K562 (cell line): ENCODE data around the gene MLLT3. TPM values are rescaled to one million over a fixed set of nuclear protein-coding genes. Genes with fewer than 3 reads are reported as not detected.

Experiments
- ATAC-seq: fragments of 200-7000 bp; cut with Tn5 transposase; 3 replicates; pipeline ENCODE4 v1.9.1; 2020; ENCODE audit warnings: moderate library complexity
- BruUV-seq: library from RNA; stranded (reverse); fragments of 400-500 nt; replicated peaks from 2 replicates; lab custom pipeline; 2021; lab: Mats Ljungman, UMichigan
- CTCF ChIA-PET: fragments of 300-600 bp; formaldehyde crosslinking; extraction: SDS; loops from one replicate; lab custom pipeline; 2021; ENCODE audit warnings: low intra/inter-chr PET ratio; lab: Yijun Ruan, JAX
- POLR2A ChIA-PET: fragments of 300-600, 350-650 bp; sonication (Branson Sonifier 250); formaldehyde crosslinking; extraction: SDS; loops from one replicate; lab custom pipeline; 2021; ENCODE audit warnings: antibody characterized with exemption, inconsistent platforms; lab: Yijun Ruan, JAX
- DNase-seq, 4 experiments: peaks; one replicate each; pipeline versions ENCODE4 v3.0.0 to v3.0.0-alpha.2; 2011 to 2018; ENCODE audit warnings: low spot score in 3 of 4, mixed read lengths in 3 of 4; ENCODE audit errors: extremely low read depth in 1 of 4
- FAIRE-seq: peaks from 2 replicates; lab custom pipeline; 2011; peaks lifted over from hg19 to GRCh38; lab: Jason Lieb, UNC
- H2AFZ ChIP-seq: 2 replicates; pipeline ENCODE4 v1.6.0; 2011; ENCODE audit warnings: low read depth, low read length, control low read depth, inconsistent platforms
- H3K27ac ChIP-seq: fragments of 200-600 bp; 3 replicates; pipeline ENCODE4 v1.8.0; 2011; ENCODE audit warnings: low read depth, mild to moderate bottlenecking, control low read depth, inconsistent platforms, low read length, moderate library complexity, mixed read lengths; ENCODE audit errors: extremely low read depth
- H3K27me3 ChIP-seq, 2 experiments: fragments of 300-600 bp in 1 of 2; 2 replicates in 1 of 2; 3 replicates in 1 of 2; pipeline versions ENCODE4 v1.6.0 to v1.8.0; 2011; ENCODE audit warnings: inconsistent platforms in 2 of 2, low read length in 2 of 2, mild to moderate bottlenecking in 1 of 2, mixed read lengths in 1 of 2, moderate library complexity in 1 of 2; ENCODE audit not compliant: control insufficient read depth in 2 of 2, insufficient read depth in 2 of 2
- H3K36me3 ChIP-seq: fragments of 300-600 bp; 3 replicates; pipeline ENCODE4 v1.8.0; 2011; ENCODE audit warnings: mild to moderate bottlenecking, low read length, inconsistent platforms; ENCODE audit not compliant: control insufficient read depth, insufficient read depth
- H3K4me1 ChIP-seq, 2 experiments: fragments of 200-600 bp in 1 of 2; replicated peaks in 1 of 2; 2 replicates in 1 of 2; 3 replicates in 1 of 2; pipeline versions ENCODE4 v1.5.1 to v1.8.0; 2011; ENCODE audit warnings: inconsistent platforms in 2 of 2, low read length in 2 of 2, mild to moderate bottlenecking in 1 of 2, mixed read lengths in 1 of 2, moderate library complexity in 1 of 2; ENCODE audit not compliant: control insufficient read depth in 2 of 2, insufficient read depth in 2 of 2
- H3K4me2 ChIP-seq: 2 replicates; pipeline ENCODE4 v1.6.1; 2011; ENCODE audit warnings: low read length, control low read depth, inconsistent platforms, mixed read lengths; ENCODE audit not compliant: insufficient read depth
- H3K4me3 ChIP-seq: fragments of 200-600 bp; sonication (generic), shearing (Covaris generic); 2 replicates; pipeline ENCODE4 v1.5.1; 2016; ENCODE audit warnings: control low read depth, inconsistent platforms
- H3K79me2 ChIP-seq: fragments of 200-600 bp; 3 replicates; pipeline ENCODE4 v1.8.0; 2011; ENCODE audit warnings: low read length, inconsistent platforms; ENCODE audit not compliant: control insufficient read depth, insufficient read depth
- H3K9ac ChIP-seq, 2 experiments: 2 replicates each; pipeline versions ENCODE4 v1.6.0 to v1.6.1; 2011; ENCODE audit warnings: low read depth in 2 of 2, low read length in 2 of 2, control low read depth in 1 of 2, inconsistent platforms in 1 of 2, mild to moderate bottlenecking in 1 of 2, mixed read lengths in 1 of 2; ENCODE audit not compliant: insufficient read depth in 1 of 2
- H3K9me1 ChIP-seq: one replicate; pipeline ENCODE4 v1.6.0; 2011; ENCODE audit warnings: inconsistent platforms, mild to moderate bottlenecking, low read length, moderate library complexity; ENCODE audit not compliant: control insufficient read depth, insufficient read depth
- H3K9me3 ChIP-seq: replicated peaks from 2 replicates; pipeline ENCODE4 v1.5.1; 2011; ENCODE audit warnings: low read depth, low read length, inconsistent platforms; ENCODE audit not compliant: control insufficient read depth, insufficient read depth
- H4K20me1 ChIP-seq: replicated peaks from 2 replicates; pipeline ENCODE4 v1.6.1; 2011; ENCODE audit warnings: low read length, inconsistent platforms, mixed read lengths; ENCODE audit not compliant: control insufficient read depth, insufficient read depth
- BDP1 ChIP-seq: IDR thresholded peaks from 3 replicates; pipeline ENCODE4 v1.6.1; 2011; ENCODE audit not compliant: insufficient read length, insufficient read depth
- SLC30A9 ChIP-seq: fragments of 250-450 bp; sonication (Bioruptor Pico); IDR thresholded peaks from 2 replicates; pipeline ENCODE4 v1.8.0; 2022; ENCODE audit warnings: mild to moderate bottlenecking, moderate library complexity
- SNIP1 ChIP-seq: fragments of 450-650 bp; IDR thresholded peaks from 2 replicates; pipeline ENCODE4 v1.7.1; 2017; ENCODE audit warnings: low read depth, mild to moderate bottlenecking
- ZKSCAN1 ChIP-seq: fragments of 150-350 bp; IDR thresholded peaks from 2 replicates; pipeline ENCODE4 v1.6.1; 2016; ENCODE audit warnings: low read depth, low read length
- WGBS: fragments of 100-300 bp; shearing (Covaris generic); methylation state at CpG from one replicate; pipeline ENCODE4 v1.1.6; 2016; ENCODE audit warnings: low coverage, mixed read lengths; ENCODE audit not compliant: insufficient coverage; ENCODE audit errors: missing lambda C conversion rate; 5-methylcytosine and 5-hydroxymethylcytosine counted together
- in situ Hi-C: fragments of 300-500 bp; cut with MboI; formaldehyde crosslinking; loops from 4 replicates; pipeline ENCODE4 v1.15.0; 2018; ENCODE audit warnings: inconsistent platforms, mixed read lengths
- intact Hi-C: fragments of 100-400 bp; cut with micrococcal nuclease; formaldehyde crosslinking; loops from 2 replicates; pipeline ENCODE4 v1.14.2; 2022
- polyA plus RNA-seq, 8 experiments: library from polyadenylated mRNA; depleted of rRNA in 4 of 8; stranded (reverse) in 5 of 8; unstranded in 3 of 8; fragments of >200 nt; fragmentation: Nextera tagmentation in 2 of 8; fragmentation: Illumina TruSeq in 1 of 8; extraction: Ambion mirVana in 2 of 8; extraction: Trizol in 1 of 8; gene quantifications; 2 replicates each; pipeline versions ENCODE4 v1.2.1 to v1.2.3, GENCODE V29; 2011 to 2014; ENCODE audit warnings: inconsistent platforms in 1 of 8, missing spikeins in 1 of 8
- total RNA-seq, 7 experiments: library from RNA; depleted of rRNA in 6 of 7; stranded (reverse); fragments of >200 nt in 6 of 7; fragmentation: Illumina TruSeq in 2 of 7; extraction: Trizol in 2 of 7; gene quantifications; 2 replicates each; pipeline versions ENCODE4 v1.2.1 to v1.2.3, GENCODE V29; 2011 to 2021; ENCODE audit warnings: low replicate concordance in 1 of 7

The MLLT3 gene
- total and polyA plus RNA-seq, 9 of the 15 experiments (the other 6 are each of a cell fraction or from before 2014, with no cell fraction given), result 0.07 to 0.42 (median 0.22) TPM; not detected in 4

DNA sequence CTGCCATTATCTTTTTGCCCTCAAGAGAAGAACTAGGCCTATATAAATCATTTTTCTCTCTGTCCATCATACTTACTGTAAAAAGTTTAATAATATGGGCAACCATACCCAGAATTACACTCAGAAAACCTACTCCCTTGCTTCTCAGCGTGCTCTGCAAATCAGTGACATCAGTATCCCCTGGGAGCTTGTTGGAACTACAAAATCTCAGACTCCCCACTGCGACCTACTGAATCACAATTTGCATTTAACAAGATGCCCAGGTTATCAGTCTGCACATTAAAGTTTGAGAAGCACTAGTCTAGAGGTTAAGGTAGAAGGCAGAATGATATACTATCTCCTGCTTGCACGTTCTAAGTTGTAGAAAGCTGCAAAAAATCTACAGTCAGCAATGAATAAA lies 127.2 kb downstream of the MLLT3 start:
- no peak for FAIRE-seq
- Histone ChIP-seq H3K4me2 (no peak overlapping the region), H3K9me1 (no peaks in the 10 kb centered on the region), H4K20me1 (no peaks in the 10 kb centered on the region), H3K4me3 (no peak overlapping the region), H3K27me3 (no peaks in the 10 kb centered on the region), H3K79me2 (no peaks in the 10 kb centered on the region), H3K9ac (no peak overlapping the region), H3K9me3 (no peaks in the 10 kb centered on the region), H3K36me3 (no peaks in the 10 kb centered on the region), H2AFZ (no peak overlapping the region), H3K4me1 (no peaks in the 10 kb centered on the region), H3K27ac (no peak overlapping the region)
- no peak for TF ChIP-seq ZKSCAN1
- TF ChIP-seq SLC30A9 (CRISPR knock-in tag), result no peak
- no peak for DNase-seq
- intact Hi-C loops, result no loop called here
- CTCF ChIA-PET, result no interaction called here
- in situ Hi-C loops, result no loop called here
- 0% methylated on average over 3 of the region's 3 CpGs for WGBS
- BruUV-seq, result no TSS peak
- ATAC-seq, result no peak
- POLR2A ChIA-PET, result no interaction called here

DNA sequence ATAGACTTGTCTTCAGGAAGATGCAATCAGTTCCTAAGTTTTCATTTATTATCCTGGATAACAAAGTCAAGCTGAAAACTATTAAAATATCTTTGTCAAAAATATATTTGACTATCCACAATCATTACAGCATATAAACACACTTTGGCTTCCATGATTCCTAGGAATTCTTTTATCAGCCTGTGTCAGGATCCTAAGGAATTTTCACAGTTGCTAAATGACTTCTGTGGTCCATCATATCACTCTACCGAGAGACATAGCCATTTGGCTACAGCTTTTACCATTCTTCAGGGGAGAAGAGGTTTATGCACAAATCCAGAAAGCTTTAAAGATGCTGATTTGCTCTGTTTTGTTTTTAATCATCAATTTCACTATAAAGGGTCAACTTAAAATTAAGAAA lies 128.3 kb downstream of the MLLT3 start:
- Histone ChIP-seq H3K9ac (no peak overlapping the region), H2AFZ (no peak overlapping the region), H3K4me2 (no peak overlapping the region), H3K4me1 (no peaks in the 10 kb centered on the region), H3K27ac (no peak overlapping the region), H4K20me1 (no peaks in the 10 kb centered on the region), H3K79me2 (no peaks in the 10 kb centered on the region), H3K9me1 (no peaks in the 10 kb centered on the region), H3K4me3 (no peak overlapping the region), H3K36me3 (no peaks in the 10 kb centered on the region), H3K27me3 (no peaks in the 10 kb centered on the region), H3K9me3 (no peaks in the 10 kb centered on the region)
- ChIA-PET POLR2A (no interaction called here), CTCF (no interaction called here)
- DNase-seq (no peak), FAIRE-seq (no peak), ATAC-seq (no peak)
- WGBS, result 0% methylated on average over 1 of the region's 1 CpG
- intact Hi-C loops, result no loop called here
- in situ Hi-C loops, result no loop called here
- no peak for TF ChIP-seq BDP1
- TF ChIP-seq SNIP1, result no peak
- no TSS peak for BruUV-seq
